ENCODE data around the gene F13B.

F13B gene

GRCh38 chr1:197021716-197022115, 45.3 kb downstream of the F13B start:
- no peak for TF ChIP-seq CTCF (conservative IDR thresholded peaks at IDR 0.05)
- no peak for TF ChIP-seq ZFX (IDR thresholded peaks at IDR 0.05)
- no peak overlapping the region for H3K27ac ChIP-seq

- no peak overlapping the region for H3K27ac ChIP-seq
- no peak for TF ChIP-seq ZFX (IDR thresholded peaks at IDR 0.05)
- TF ChIP-seq CTCF (conservative IDR thresholded peaks at IDR 0.05): no peak
These were observed 49.4 kb downstream of the F13B start for GRCh38 chr1:197017558-197018146.

DNA sequence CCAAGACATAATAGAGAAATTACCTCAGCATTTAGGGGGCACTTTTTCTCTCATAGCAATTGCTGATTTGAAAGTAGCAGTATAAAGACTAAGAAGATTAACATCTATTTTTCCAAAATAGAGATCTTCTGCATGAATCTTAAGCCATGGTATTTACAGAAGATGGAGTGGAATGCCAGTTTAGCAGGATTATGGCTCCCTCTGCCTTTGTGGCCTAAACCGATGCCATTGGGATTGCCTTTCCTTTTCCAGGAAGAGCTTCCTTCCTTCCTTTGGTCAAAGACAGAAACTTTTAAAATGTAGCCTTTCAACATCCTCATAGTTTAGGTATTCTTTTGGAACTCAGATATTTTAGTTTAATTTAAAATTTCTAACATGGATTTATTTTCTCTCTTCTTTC, 50.3 kb downstream of the F13B start:
- TF ChIP-seq ZFX (IDR thresholded peaks at IDR 0.05) (no peak), CTCF (conservative IDR thresholded peaks at IDR 0.05) (no peak)
- no peak overlapping the region for H3K27ac ChIP-seq

GRCh38 chr1:197013234-197013633, 53.8 kb downstream of the F13B start:
- no peak overlapping the region for H3K27ac ChIP-seq
- TF ChIP-seq ZFX (IDR thresholded peaks at IDR 0.05) (no peak), CTCF (conservative IDR thresholded peaks at IDR 0.05) (peak; percentile 12)

GRCh38 chr1:197011614-197012013, 55.4 kb downstream of the F13B start:
- no peak overlapping the region for H3K27ac ChIP-seq
- TF ChIP-seq CTCF (conservative IDR thresholded peaks at IDR 0.05): no peak
- TF ChIP-seq ZFX (IDR thresholded peaks at IDR 0.05): no peak

DNA sequence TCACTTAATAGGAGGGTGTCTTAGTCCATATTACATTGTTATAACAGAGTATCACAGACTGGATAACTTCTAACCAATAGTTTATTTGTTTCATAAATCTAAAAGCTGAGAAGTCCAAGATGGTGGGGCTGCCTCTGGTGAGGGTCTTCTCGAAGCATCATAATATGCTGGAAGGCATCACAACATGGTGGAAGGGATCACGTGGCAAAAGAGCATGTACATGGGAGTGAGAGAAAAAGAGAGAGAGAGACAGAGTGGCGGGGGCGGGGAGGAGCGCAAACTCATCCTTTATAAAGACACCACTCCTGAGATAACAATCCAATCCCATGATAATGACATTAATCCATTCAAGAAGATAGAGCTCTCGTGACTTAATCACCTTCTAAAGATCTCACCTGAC, 58.2 kb downstream of the F13B start:
- no peak for TF ChIP-seq ZFX (IDR thresholded peaks at IDR 0.05)
- TF ChIP-seq CTCF (conservative IDR thresholded peaks at IDR 0.05): no peak
- H3K27ac ChIP-seq: no peak overlapping the region

DNA sequence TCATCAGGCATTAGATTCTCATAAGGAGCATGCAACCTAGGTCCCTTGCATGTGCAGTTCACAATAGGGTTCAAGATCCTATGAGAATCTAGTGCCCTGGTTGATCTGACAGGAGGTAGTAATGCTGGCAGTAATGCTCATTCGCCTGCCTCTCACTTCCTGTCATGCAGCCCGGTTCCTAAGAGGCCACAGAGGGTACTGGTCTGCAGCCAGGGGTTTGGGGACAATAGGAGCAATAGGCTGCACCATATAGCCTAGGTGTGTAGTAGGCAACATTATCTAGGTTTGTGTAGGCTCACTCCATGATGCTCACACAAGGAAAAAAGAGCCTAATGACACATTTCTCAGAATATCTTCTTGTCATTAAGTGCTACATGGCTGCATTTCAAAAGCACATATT, 63.9 kb downstream of the F13B start:
- no peak for TF ChIP-seq CTCF (conservative IDR thresholded peaks at IDR 0.05)
- no peak for TF ChIP-seq ZFX (IDR thresholded peaks at IDR 0.05)

More for the DNA sequence above, 63.9 kb downstream of the F13B start:
- no peak overlapping the region for H3K27ac ChIP-seq

All from C4-2B (cell line).